ENCODE data around the gene CCDC24.

CCDC24 gene

GRCh38 chr1:43980255-43981134 is 10.9 kb upstream of the CCDC24 start:
- no peak for DNase-seq (ENCODE audit: low spot score)

GRCh38 chr1:43981135-43981491 is 10.3 kb upstream of the CCDC24 start:
- DNase-seq (ENCODE audit: low spot score), result no peak

GRCh38 chr1:43981636-43982035 is 9.8 kb upstream of the CCDC24 start:
- DNase-seq (ENCODE audit: low spot score), result no peak

GRCh38 chr1:43982241-43982640 is 9.2 kb upstream of the CCDC24 start:
- DNase-seq (ENCODE audit: low spot score), result no peak

- DNase-seq (ENCODE audit: low spot score), result no peak
These were observed 8.6 kb upstream of the CCDC24 start for GRCh38 chr1:43982808-43983207.

- DNase-seq (ENCODE audit: low spot score), result no peak
These were observed 8.0 kb upstream of the CCDC24 start for GRCh38 chr1:43983253-43983899.

GRCh38 chr1:43984855-43985254 is 6.5 kb upstream of the CCDC24 start:
- DNase-seq (ENCODE audit: low spot score), result no peak

- no peak for DNase-seq (ENCODE audit: low spot score)
These were observed 5.3 kb upstream of the CCDC24 start for GRCh38 chr1:43985984-43986595.

GRCh38 chr1:43986712-43987111 is 4.7 kb upstream of the CCDC24 start:
- no peak for DNase-seq (ENCODE audit: low spot score)

GRCh38 chr1:43987159-43987902 is 4.1 kb upstream of the CCDC24 start:
- no peak for DNase-seq (ENCODE audit: low spot score)

- no peak for DNase-seq (ENCODE audit: low spot score)
These were observed 864 bp upstream of the CCDC24 start for GRCh38 chr1:43990271-43991199.

- peak; percentile 30 for DNase-seq (ENCODE audit: low spot score)
These were observed 261 bp upstream of the CCDC24 start for GRCh38 chr1:43991200-43991475.

GRCh38 chr1:43992232-43992995 is 1.0 kb downstream of the CCDC24 start:
- DNase-seq (ENCODE audit: low spot score), result no peak

GRCh38 chr1:43993206-43993914 is 2.0 kb downstream of the CCDC24 start:
- DNase-seq (ENCODE audit: low spot score), result no peak

GRCh38 chr1:43994071-43994470 is 2.7 kb downstream of the CCDC24 start:
- no peak for DNase-seq (ENCODE audit: low spot score)

- no peak for DNase-seq (ENCODE audit: low spot score)
These were observed 3.7 kb downstream of the CCDC24 start for GRCh38 chr1:43994794-43995790.

GRCh38 chr1:43995984-43996732 is 4.8 kb downstream of the CCDC24 start:
- no peak for DNase-seq (ENCODE audit: low spot score)

GRCh38 chr1:43996733-43997115 is 5.3 kb downstream of the CCDC24 start:
- DNase-seq (ENCODE audit: low spot score), result no peak

All from pons (tissue), 1 donor.